Stimulated activated CD4-positive, alpha-beta T cell treated with anti-CD3 and anti-CD28 coated beads, Interleukin-15, amount 100 ng/mL, for 24 hours (primary cell): ENCODE measurements around the gene PCSK4.
"Not testable (repeated sequence)": the region's sequence is repeated elsewhere in the genome, so short reads cannot be mapped to it uniquely, and the experiment has no call there.

Experiments used
- DNase-seq: peaks from one replicate; pipeline ENCODE4 v3.0.0-alpha.2; 2020

The PCSK4 gene

GRCh38 chr19:1452802-1453524 lies 37.2 kb downstream of the PCSK4 start:
- DNase-seq: no peak

GRCh38 chr19:1451916-1452801 lies 38.0 kb downstream of the PCSK4 start:
- no peak for DNase-seq

- no peak for DNase-seq
These were observed 39.1 kb downstream of the PCSK4 start for GRCh38 chr19:1450735-1451731.

GRCh38 chr19:1449467-1450442 lies 40.4 kb downstream of the PCSK4 start, which contains the start of gene APC2:
Gene APC2 (plus strand): TSS chr19:1450121. CDS start chr19:1453002, 2,881 bp downstream.
- DNase-seq: peak; percentile 49

- no peak for DNase-seq
These were observed 42.2 kb downstream of the PCSK4 start for GRCh38 chr19:1447944-1448343.

- no peak for DNase-seq
These were observed 42.6 kb downstream of the PCSK4 start for GRCh38 chr19:1447504-1447903.

GRCh38 chr19:1446713-1447481 lies 43.3 kb downstream of the PCSK4 start:
- no peak for DNase-seq

- DNase-seq: no peak
These were observed 44.0 kb downstream of the PCSK4 start for GRCh38 chr19:1445932-1446712.

- peak; percentile 83 for DNase-seq
These were observed 44.8 kb downstream of the PCSK4 start for GRCh38 chr19:1445185-1445931.

GRCh38 chr19:1441677-1442438 lies 48.3 kb downstream of the PCSK4 start:
- no peak for DNase-seq

- DNase-seq: no peak
These were observed 49.1 kb downstream of the PCSK4 start for GRCh38 chr19:1441022-1441426.

GRCh38 chr19:1440418-1440801 lies 49.7 kb downstream of the PCSK4 start:
- DNase-seq: no peak

- DNase-seq: not testable (repeated sequence)
These were observed 50.4 kb downstream of the PCSK4 start for GRCh38 chr19:1439525-1440417.

- no peak for DNase-seq
These were observed 51.2 kb downstream of the PCSK4 start for GRCh38 chr19:1438933-1439354.

GRCh38 chr19:1438035-1438932 lies 51.9 kb downstream of the PCSK4 start, which contains the start of gene RPS15:
Gene RPS15 (plus strand): TSS chr19:1438396. CDS start chr19:1438426, 30 bp downstream.
- peak; percentile 96 for DNase-seq

- DNase-seq: no peak
These were observed 52.5 kb downstream of the PCSK4 start for GRCh38 chr19:1437609-1438008.
